Smooth muscle cell (in vitro differentiated cells): ENCODE data around the gene KCNG2. TPM values are rescaled to one million over a fixed set of nuclear protein-coding genes. Genes with fewer than 3 reads are reported as not detected.

ENCODE experiments used
- DNase-seq: peaks from one replicate; lab custom pipeline; 2025; ENCODE audit not compliant: unreplicated experiment; lab: John Stamatoyannopoulos, UW
- H2AFZ ChIP-seq: fragments of 200-600 bp; sonication (generic); 2 replicates; pipeline ENCODE4 v1.6.0; 2016; ENCODE audit warnings: antibody characterized with exemption, low read depth, mild to moderate bottlenecking
- H3F3A ChIP-seq: fragments of 200-600 bp; sonication (generic); 2 replicates; pipeline ENCODE4 v1.6.0; 2017; ENCODE audit warnings: antibody characterized with exemption, low read depth
- H3K27ac ChIP-seq: fragments of 200-600 bp; sonication (generic); 2 replicates; pipeline ENCODE4 v1.5.1; 2016; ENCODE audit warnings: low read depth, mild to moderate bottlenecking
- H3K27me3 ChIP-seq: fragments of 200-600 bp; sonication (generic); 2 replicates; pipeline ENCODE4 v1.6.1; 2016; ENCODE audit warnings: low read depth, mild to moderate bottlenecking
- H3K36me3 ChIP-seq: fragments of 200-600 bp; sonication (generic); 2 replicates; pipeline ENCODE4 v1.5.1; 2016; ENCODE audit warnings: low read depth
- H3K4me1 ChIP-seq: fragments of 200-600 bp; sonication (generic); 2 replicates; pipeline ENCODE4 v1.5.1; 2016; ENCODE audit warnings: low read depth
- H3K4me2 ChIP-seq: fragments of 200-600 bp; sonication (generic); 2 replicates; pipeline ENCODE4 v1.6.0; 2016; ENCODE audit warnings: mild to moderate bottlenecking
- H3K4me3 ChIP-seq: fragments of 200-600 bp; sonication (generic); 2 replicates; pipeline ENCODE4 v1.5.1; 2016; ENCODE audit warnings: mild to moderate bottlenecking
- H3K79me2 ChIP-seq: fragments of 200-600 bp; sonication (generic); 2 replicates; pipeline ENCODE4 v1.6.0; 2016; ENCODE audit warnings: low read depth, mild to moderate bottlenecking
- H3K9ac ChIP-seq: fragments of 200-600 bp; sonication (generic); 2 replicates; pipeline ENCODE4 v1.6.0; 2016; ENCODE audit warnings: low read depth
- H3K9me3 ChIP-seq: fragments of 200-600 bp; sonication (generic); replicated peaks from 2 replicates; pipeline ENCODE4 v1.5.1; 2016; ENCODE audit warnings: low read depth
- H4K20me1 ChIP-seq: fragments of 200-600 bp; sonication (generic); 2 replicates; pipeline ENCODE4 v1.6.0; 2016; ENCODE audit warnings: low read depth
- WGBS: methylation state at CpG from one replicate; pipeline ENCODE4 v1.1.7; 2016; ENCODE audit warnings: low lambda C conversion rate; 5-methylcytosine and 5-hydroxymethylcytosine counted together
- polyA plus RNA-seq: library from polyadenylated mRNA; unstranded; fragments of >200 nt; fragmentation: Nextera tagmentation; extraction: Ambion mirVana; gene quantifications from 2 replicates; pipeline ENCODE4 v1.2.1, GENCODE V29; 2016
- total RNA-seq: library from RNA; depleted of rRNA; stranded (reverse); fragments of >200 nt; gene quantifications from 2 replicates; pipeline ENCODE4 v1.2.3, GENCODE V29; 2014
- TF ChIP-seq, protein P1 (sequence below): fragments of 200-600 bp; sonication (generic); IDR thresholded peaks from 2 replicates; pipeline ENCODE4 v1.5.1; 2017; ENCODE audit warnings: borderline replicate concordance, mild to moderate bottlenecking, antibody characterized with exemption; ENCODE audit not compliant: insufficient read depth, poor library complexity, severe bottlenecking

The KCNG2 gene
- total and polyA plus RNA-seq, 2 experiments from 2014 or later = 0.17 TPM; not detected in 1

DNA sequence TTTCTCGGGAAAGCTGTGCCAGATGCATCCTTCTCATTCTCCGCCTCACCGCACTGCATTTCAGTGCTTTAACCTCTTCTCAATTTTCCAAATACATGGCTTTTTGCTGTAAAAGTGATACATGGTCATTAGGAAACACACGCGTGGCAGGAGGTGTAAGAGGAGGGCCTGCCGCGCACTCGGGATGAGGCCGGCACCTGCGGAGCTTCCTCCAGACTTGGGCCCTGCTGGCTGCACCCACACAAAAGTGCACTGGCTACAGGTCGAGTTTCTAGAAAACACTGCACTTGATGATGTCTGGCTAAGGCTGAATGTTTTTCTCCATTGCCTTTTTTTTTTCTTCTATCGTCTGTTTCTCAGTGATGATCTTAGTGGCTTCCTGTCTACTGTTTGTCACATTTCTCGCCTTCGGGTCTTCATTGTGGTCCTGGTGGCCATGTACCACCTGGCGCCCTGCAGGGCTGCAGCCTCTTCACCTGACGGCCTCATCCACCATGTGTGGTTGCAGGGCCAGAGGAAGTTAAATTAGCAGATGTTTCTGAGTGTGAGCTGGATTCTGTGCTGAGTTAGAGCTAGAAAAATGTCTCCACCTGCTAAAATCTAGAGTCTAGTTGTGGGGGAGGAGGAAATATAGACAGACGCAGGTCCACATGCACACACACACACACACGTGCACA is 7.6 kb downstream of the KCNG2 start:
- no peak overlapping the region for H3K4me3 ChIP-seq
- no peak overlapping the region for H2AFZ ChIP-seq
- no peak overlapping the region for H3K9ac ChIP-seq
- H4K20me1 ChIP-seq = no peaks in the 10 kb centered on the region
- H3K4me2 ChIP-seq = no peak overlapping the region
- no peaks in the 10 kb centered on the region for H3F3A ChIP-seq
- no peaks in the 10 kb centered on the region for H3K79me2 ChIP-seq
- H3K9me3 ChIP-seq = no peaks in the 10 kb centered on the region
- H3K4me1 ChIP-seq = no peaks in the 10 kb centered on the region
- H3K27me3 ChIP-seq = peaks cover 10% of the 10 kb centered on the region
- H3K27ac ChIP-seq = no peak overlapping the region
- DNase-seq = no peak
- TF ChIP-seq, protein P1, sequence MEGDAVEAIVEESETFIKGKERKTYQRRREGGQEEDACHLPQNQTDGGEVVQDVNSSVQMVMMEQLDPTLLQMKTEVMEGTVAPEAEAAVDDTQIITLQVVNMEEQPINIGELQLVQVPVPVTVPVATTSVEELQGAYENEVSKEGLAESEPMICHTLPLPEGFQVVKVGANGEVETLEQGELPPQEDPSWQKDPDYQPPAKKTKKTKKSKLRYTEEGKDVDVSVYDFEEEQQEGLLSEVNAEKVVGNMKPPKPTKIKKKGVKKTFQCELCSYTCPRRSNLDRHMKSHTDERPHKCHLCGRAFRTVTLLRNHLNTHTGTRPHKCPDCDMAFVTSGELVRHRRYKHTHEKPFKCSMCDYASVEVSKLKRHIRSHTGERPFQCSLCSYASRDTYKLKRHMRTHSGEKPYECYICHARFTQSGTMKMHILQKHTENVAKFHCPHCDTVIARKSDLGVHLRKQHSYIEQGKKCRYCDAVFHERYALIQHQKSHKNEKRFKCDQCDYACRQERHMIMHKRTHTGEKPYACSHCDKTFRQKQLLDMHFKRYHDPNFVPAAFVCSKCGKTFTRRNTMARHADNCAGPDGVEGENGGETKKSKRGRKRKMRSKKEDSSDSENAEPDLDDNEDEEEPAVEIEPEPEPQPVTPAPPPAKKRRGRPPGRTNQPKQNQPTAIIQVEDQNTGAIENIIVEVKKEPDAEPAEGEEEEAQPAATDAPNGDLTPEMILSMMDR = no peak
- no peaks in the 10 kb centered on the region for H3K36me3 ChIP-seq
- 89% methylated on average over 18 of the region's 18 CpGs for WGBS

DNA sequence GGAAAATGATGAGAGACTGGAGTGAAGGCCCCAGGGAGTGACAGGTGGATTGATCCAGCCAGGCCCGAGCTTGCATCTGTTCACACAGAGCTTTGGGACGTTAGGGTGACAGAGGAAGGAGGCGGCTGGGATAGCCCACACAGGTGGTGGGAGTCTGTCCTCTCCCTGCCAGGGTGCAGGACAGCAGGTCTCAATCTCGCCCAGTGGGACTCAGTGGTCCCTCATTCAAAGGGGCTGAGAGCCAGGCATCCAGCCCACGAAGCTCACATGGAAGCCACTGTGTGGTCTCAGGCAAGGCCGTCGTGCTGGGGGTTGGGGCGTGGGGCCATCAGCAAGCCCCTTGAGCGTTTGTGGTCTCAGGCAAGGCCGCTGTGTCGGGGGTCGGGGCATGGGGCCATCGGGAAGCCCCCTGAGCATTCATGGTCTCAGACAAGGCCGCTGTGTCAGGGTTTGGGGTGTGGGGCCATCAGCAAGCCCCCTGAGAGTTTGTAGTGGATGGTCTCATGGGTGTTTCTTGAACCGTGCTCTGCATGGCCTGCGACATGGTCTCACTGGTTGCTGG is 8.3 kb downstream of the KCNG2 start:
- TF ChIP-seq, protein P1 = no peak
- H3F3A ChIP-seq = no peaks in the 10 kb centered on the region
- WGBS = 92% methylated on average over 16 of the region's 16 CpGs

DNA sequence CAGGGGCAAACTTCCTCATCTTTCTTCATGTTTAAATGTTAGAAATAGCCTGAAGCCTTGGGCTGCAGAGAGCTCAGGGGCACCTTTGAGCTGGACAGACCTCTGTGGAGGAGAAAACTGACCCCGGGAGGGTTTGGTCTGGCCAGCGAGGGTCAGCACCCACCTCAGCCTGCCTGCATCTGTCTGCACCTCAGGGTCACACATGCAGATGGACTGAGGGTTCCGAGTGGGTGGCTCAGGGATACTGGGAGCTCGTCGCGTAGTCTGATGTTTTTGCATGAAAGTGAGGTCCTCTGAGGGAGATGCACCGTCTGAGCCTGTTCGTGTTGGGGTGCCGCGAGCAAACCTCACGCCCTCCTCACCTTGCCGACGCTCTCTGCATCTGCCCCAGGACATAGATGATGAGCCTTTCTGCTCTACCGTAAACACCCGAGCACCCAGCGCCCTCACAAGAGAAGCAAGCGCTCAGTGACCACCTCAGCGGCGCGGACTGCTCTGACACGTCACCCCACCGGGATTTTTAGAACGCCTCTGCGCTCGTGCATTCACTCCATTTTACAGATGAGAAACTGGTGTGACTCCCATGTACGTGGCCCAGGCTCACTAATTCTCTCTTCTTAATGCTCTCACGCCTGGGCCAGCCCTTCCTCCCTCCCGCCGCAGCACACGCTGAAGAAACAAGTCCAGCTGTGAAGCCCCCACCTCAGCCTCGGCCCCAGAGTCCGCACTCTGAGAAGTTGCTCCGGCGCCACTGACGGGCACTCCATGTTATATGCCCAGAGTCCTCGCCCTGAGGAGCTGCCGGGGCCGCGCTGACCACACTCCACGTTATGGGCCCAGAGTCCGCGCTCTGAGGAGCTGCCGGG is 9.5 kb downstream of the KCNG2 start:
- H2AFZ ChIP-seq = no peak overlapping the region
- no peak overlapping the region for H3K4me2 ChIP-seq
- DNase-seq = no peak
- H4K20me1 ChIP-seq = no peaks in the 10 kb centered on the region
- H3K79me2 ChIP-seq = no peaks in the 10 kb centered on the region
- H3K9me3 ChIP-seq = no peaks in the 10 kb centered on the region
- no peak overlapping the region for H3K9ac ChIP-seq
- WGBS = 94% methylated on average over 42 of the region's 43 CpGs
- no peaks in the 10 kb centered on the region for H3F3A ChIP-seq
- H3K27ac ChIP-seq = no peak overlapping the region
- TF ChIP-seq, protein P1 = no peak
- no peaks in the 10 kb centered on the region for H3K36me3 ChIP-seq
- no peaks in the 10 kb centered on the region for H3K4me1 ChIP-seq
- no peak overlapping the region for H3K4me3 ChIP-seq
- peaks cover 5% of the 10 kb centered on the region for H3K27me3 ChIP-seq

More for the DNA sequence above, 8.3 kb downstream of the KCNG2 start:
- Histone ChIP-seq H3K9ac (no peak overlapping the region), H3K4me1 (no peaks in the 10 kb centered on the region), H3K27me3 (peaks cover 4% of the 10 kb centered on the region), H2AFZ (no peak overlapping the region), H3K9me3 (no peaks in the 10 kb centered on the region), H3K27ac (no peak overlapping the region), H3K79me2 (no peaks in the 10 kb centered on the region), H3K4me2 (no peak overlapping the region), H3K4me3 (no peak overlapping the region), H4K20me1 (no peaks in the 10 kb centered on the region), H3K36me3 (no peaks in the 10 kb centered on the region)
- DNase-seq = no peak
